SU-DHL-6 (cell line): ENCODE data around the gene PCYOX1L.

ENCODE experiments used
- H2AFZ ChIP-seq: fragments of 200-600 bp; sonication (generic); 2 replicates; pipeline ENCODE4 v1.6.1; 2014; ENCODE audit warnings: low read depth, mild to moderate bottlenecking, moderate library complexity, mixed read lengths, antibody characterized with exemption, low read length; ENCODE audit not compliant: severe bottlenecking
- H3F3A ChIP-seq: fragments of 200-600 bp; shearing (Covaris generic); 2 replicates; pipeline ENCODE4 v1.6.0; 2016; ENCODE audit warnings: antibody characterized with exemption, mild to moderate bottlenecking; ENCODE audit not compliant: insufficient read depth
- H3K27ac ChIP-seq: fragments of 200-600 bp; sonication (generic); 2 replicates; pipeline ENCODE4 v1.5.1; 2016; ENCODE audit warnings: low read depth, mild to moderate bottlenecking, low read length, moderate library complexity, mixed read lengths
- H3K27me3 ChIP-seq: fragments of 200-600 bp; sonication (generic), shearing (Covaris generic); 2 replicates; pipeline ENCODE4 v1.6.0; 2014; ENCODE audit warnings: mild to moderate bottlenecking, low read length
- H3K36me3 ChIP-seq: fragments of 200-600 bp; sonication (generic); 2 replicates; pipeline ENCODE4 v1.6.1; 2014; ENCODE audit warnings: mild to moderate bottlenecking, low read length, mixed read lengths
- H3K4me2 ChIP-seq: fragments of 300-600, 200-600 bp; shearing (Covaris generic), sonication (generic); 2 replicates; pipeline ENCODE4 v1.6.0; 2014; ENCODE audit warnings: low read length, low read depth, mild to moderate bottlenecking; ENCODE audit not compliant: poor library complexity, severe bottlenecking
- H3K4me3 ChIP-seq: fragments of 200-600 bp; sonication (generic); 2 replicates; pipeline ENCODE4 v1.5.1; 2014; ENCODE audit warnings: antibody characterized with exemption, low read length, mild to moderate bottlenecking, mixed read lengths; ENCODE audit not compliant: insufficient read depth, poor library complexity, severe bottlenecking
- H3K79me2 ChIP-seq: fragments of 200-600 bp; sonication (generic); 2 replicates; pipeline ENCODE4 v1.6.1; 2014; ENCODE audit warnings: mild to moderate bottlenecking, low read length, moderate library complexity; ENCODE audit not compliant: insufficient read depth
- H3K9ac ChIP-seq: fragments of 200-600 bp; sonication (generic); 2 replicates; pipeline ENCODE4 v1.7.0; 2014; ENCODE audit warnings: mild to moderate bottlenecking, low read length
- H3K9me2 ChIP-seq: fragments of 200-600 bp; sonication (generic); replicated peaks from 2 replicates; pipeline ENCODE4 v1.6.1; 2014; ENCODE audit warnings: low read length; ENCODE audit not compliant: insufficient read depth
- H3K9me3 ChIP-seq: fragments of 200-600 bp; sonication (generic); 2 replicates; pipeline ENCODE4 v1.6.1; 2014; ENCODE audit warnings: low read length, mixed read lengths; ENCODE audit not compliant: insufficient read depth
- H4K20me1 ChIP-seq: fragments of 200-600 bp; sonication (generic); 2 replicates; pipeline ENCODE4 v1.6.1; 2014; ENCODE audit warnings: low read depth, mild to moderate bottlenecking, antibody characterized with exemption, low read length, moderate library complexity, mixed read lengths
- CTCF ChIP-seq: fragments of 200-600 bp; sonication (generic); IDR thresholded peaks from one replicate; pipeline ENCODE4 v1.5.1; 2017; ENCODE audit warnings: antibody characterized with exemption, mild to moderate bottlenecking, low read length, moderate library complexity; ENCODE audit not compliant: insufficient read depth, poor library complexity, severe bottlenecking
- EZH2phosphoT487 ChIP-seq: fragments of 200-600 bp; sonication (generic), shearing (Covaris generic); conservative IDR thresholded peaks from 2 replicates; pipeline ENCODE4 v1.6.1; 2018; ENCODE audit warnings: mild to moderate bottlenecking, antibody characterized with exemption, low read length, moderate library complexity, mixed read lengths

The PCYOX1L gene

GRCh38 chr5:149376711-149377447 is 19.0 kb downstream of the PCYOX1L start:
- no peak overlapping the region for H3K4me3 ChIP-seq
- H3K9me2 ChIP-seq = no peaks in the 10 kb centered on the region
- no peaks in the 10 kb centered on the region for H3K9me3 ChIP-seq
- H3K79me2 ChIP-seq = no peaks in the 10 kb centered on the region
- no peaks in the 10 kb centered on the region for H3F3A ChIP-seq
- no peak overlapping the region for H3K9ac ChIP-seq
- no peaks in the 10 kb centered on the region for H3K27me3 ChIP-seq
- H3K27ac ChIP-seq = no peak overlapping the region
- H3K4me2 ChIP-seq = no peak overlapping the region
- H4K20me1 ChIP-seq = no peaks in the 10 kb centered on the region
- TF ChIP-seq CTCF (no peak), EZH2phosphoT487 (no peak)
- no peaks in the 10 kb centered on the region for H3K36me3 ChIP-seq
- no peak overlapping the region for H2AFZ ChIP-seq

- no peak overlapping the region for H3K4me2 ChIP-seq
- no peaks in the 10 kb centered on the region for H3K27me3 ChIP-seq
- H3K4me3 ChIP-seq = no peak overlapping the region
- H4K20me1 ChIP-seq = no peaks in the 10 kb centered on the region
- no peaks in the 10 kb centered on the region for H3K9me2 ChIP-seq
- H3K36me3 ChIP-seq = no peaks in the 10 kb centered on the region
- H3K9me3 ChIP-seq = no peaks in the 10 kb centered on the region
- H2AFZ ChIP-seq = no peak overlapping the region
- H3K79me2 ChIP-seq = no peaks in the 10 kb centered on the region
- H3K9ac ChIP-seq = no peak overlapping the region
- TF ChIP-seq EZH2phosphoT487 (no peak), CTCF (no peak)
- H3K27ac ChIP-seq = no peak overlapping the region
- H3F3A ChIP-seq = no peaks in the 10 kb centered on the region
Measured at GRCh38 chr5:149378241-149378820, 20.5 kb downstream of the PCYOX1L start.

GRCh38 chr5:149379177-149379761 is 21.4 kb downstream of the PCYOX1L start, which contains the start of gene IL17B:
TSS of gene IL17B (minus strand) at chr5:149379292. CDS start at chr5:149379225, 67 bp downstream.
- Histone ChIP-seq H4K20me1 (no peaks in the 10 kb centered on the region), H2AFZ (no peak within 1 kb of the TSS), H3K9me2 (no peaks in the 10 kb centered on the region), H3F3A (no peaks in the 10 kb centered on the region), H3K9me3 (no peaks in the 10 kb centered on the region), H3K36me3 (no peaks in the 10 kb centered on the region), H3K4me2 (no peak within 1 kb of the TSS), H3K9ac (no peak within 1 kb of the TSS), H3K79me2 (no peaks in the 10 kb centered on the region), H3K4me3 (no peak within 1 kb of the TSS), H3K27ac (no peak within 1 kb of the TSS), H3K27me3 (no peaks in the 10 kb centered on the region)
- TF ChIP-seq CTCF = no peak
- no peak for TF ChIP-seq EZH2phosphoT487
